OCI-LY7 (cell line): Measurements from ENCODE around the gene BRICD5. TPM values are rescaled to one million over a fixed set of nuclear protein-coding genes. Genes with fewer than 3 reads are reported as not detected.

Experiments
- BruUV-seq: library from RNA; stranded (reverse); fragments of 400-500 nt; replicated peaks from 2 replicates; lab custom pipeline; 2021; lab: Mats Ljungman, UMichigan
- CTCF ChIA-PET: fragments of 300-600 bp; sonication (Branson Sonifier 250); formaldehyde crosslinking; loops from one replicate; lab custom pipeline; 2022; ENCODE audit warnings: antibody characterized with exemption; ENCODE audit not compliant: unreplicated experiment; lab: Charles Lee
- POLR2A ChIA-PET: fragments of 300-600 bp; sonication (Branson Sonifier 250); formaldehyde crosslinking; loops from one replicate; lab custom pipeline; 2022; ENCODE audit warnings: antibody characterized with exemption; lab: Charles Lee
- DNase-seq: peaks from one replicate; pipeline ENCODE4 v3.0.0-alpha.2; 2015; ENCODE audit warnings: low spot score
- H2AFZ ChIP-seq: fragments of 200-600 bp; sonication (generic), shearing (Covaris generic); 2 replicates; pipeline ENCODE4 v1.6.1; 2014; ENCODE audit warnings: mild to moderate bottlenecking, antibody characterized with exemption, low read length, moderate library complexity
- H3K27ac ChIP-seq: fragments of 200-600 bp; sonication (generic); 2 replicates; pipeline ENCODE4 v1.5.1; 2014; ENCODE audit warnings: mixed run types, low read depth, mild to moderate bottlenecking, moderate library complexity, low read length, inconsistent platforms; ENCODE audit not compliant: poor library complexity, severe bottlenecking
- H3K36me3 ChIP-seq: fragments of 200-600 bp; sonication (generic); 2 replicates; pipeline ENCODE4 v1.6.1; 2014; ENCODE audit warnings: mild to moderate bottlenecking, antibody characterized with exemption, low read length, moderate library complexity, mixed read lengths; ENCODE audit not compliant: insufficient read depth
- H3K4me1 ChIP-seq: fragments of 200-600 bp; sonication (generic); 2 replicates; pipeline ENCODE4 v1.5.1; 2014; ENCODE audit warnings: mild to moderate bottlenecking, low read length; ENCODE audit not compliant: insufficient read depth, poor library complexity, severe bottlenecking
- H3K4me2 ChIP-seq: fragments of 200-600 bp; sonication (generic); 2 replicates; pipeline ENCODE4 v1.6.1; 2014; ENCODE audit warnings: mild to moderate bottlenecking, low read length
- H3K4me3 ChIP-seq: fragments of 200-600 bp; sonication (generic); 2 replicates; pipeline ENCODE4 v1.5.1; 2014; ENCODE audit warnings: mild to moderate bottlenecking, low read depth, low read length; ENCODE audit not compliant: poor library complexity, severe bottlenecking
- H3K79me2 ChIP-seq: fragments of 200-600 bp; sonication (generic); 2 replicates; pipeline ENCODE4 v1.6.1; 2016; ENCODE audit warnings: low read depth, mild to moderate bottlenecking, low read length, moderate library complexity, mixed read lengths; ENCODE audit not compliant: insufficient read depth
- H3K9me2 ChIP-seq: fragments of 200-600 bp; sonication (generic); 2 replicates; pipeline ENCODE4 v1.6.1; 2016; ENCODE audit warnings: mild to moderate bottlenecking, low read length, mixed read lengths; ENCODE audit not compliant: insufficient read depth
- H3K9me3 ChIP-seq: fragments of 200-600 bp; sonication (generic); 2 replicates; pipeline ENCODE4 v1.6.1; 2014; ENCODE audit warnings: mild to moderate bottlenecking, mixed run types, low read length, mixed read lengths
- H4K20me1 ChIP-seq: fragments of 200-600 bp; sonication (generic); 2 replicates; pipeline ENCODE4 v1.6.1; 2014; ENCODE audit warnings: mild to moderate bottlenecking, antibody characterized with exemption, low read length, moderate library complexity, mixed read lengths; ENCODE audit not compliant: insufficient read depth
- EZH2phosphoT487 ChIP-seq: fragments of 200-600 bp; sonication (generic); IDR thresholded peaks from 2 replicates; pipeline ENCODE4 v1.6.1; 2018; ENCODE audit warnings: low read depth, borderline replicate concordance, mild to moderate bottlenecking, mixed run types, antibody characterized with exemption, low read length, moderate library complexity, mixed read lengths
- intact Hi-C: fragments of 100-400 bp; cut with micrococcal nuclease; formaldehyde crosslinking; loops from one replicate; pipeline ENCODE4 v1.10.0; 2022; ENCODE audit not compliant: unreplicated experiment
- total RNA-seq, 2 experiments: library from RNA; depleted of rRNA in 1 of 2; stranded (reverse); fragments of >200 nt in 1 of 2; shearing (Covaris generic) in 1 of 2; gene quantifications; 2 replicates each; pipeline ENCODE4 v1.2.3, GENCODE V29; 2014 to 2022
- TF ChIP-seq, protein P1 (sequence below): fragments of 200-600 bp; sonication (generic); conservative IDR thresholded peaks from 2 replicates; pipeline ENCODE4 v1.5.1; 2014; ENCODE audit warnings: mild to moderate bottlenecking, antibody characterized with exemption, low read length, moderate library complexity, mixed read lengths

The BRICD5 gene
- total RNA-seq, 2 experiments from 2014 or later: 30.4 to 31.7 TPM

DNA sequence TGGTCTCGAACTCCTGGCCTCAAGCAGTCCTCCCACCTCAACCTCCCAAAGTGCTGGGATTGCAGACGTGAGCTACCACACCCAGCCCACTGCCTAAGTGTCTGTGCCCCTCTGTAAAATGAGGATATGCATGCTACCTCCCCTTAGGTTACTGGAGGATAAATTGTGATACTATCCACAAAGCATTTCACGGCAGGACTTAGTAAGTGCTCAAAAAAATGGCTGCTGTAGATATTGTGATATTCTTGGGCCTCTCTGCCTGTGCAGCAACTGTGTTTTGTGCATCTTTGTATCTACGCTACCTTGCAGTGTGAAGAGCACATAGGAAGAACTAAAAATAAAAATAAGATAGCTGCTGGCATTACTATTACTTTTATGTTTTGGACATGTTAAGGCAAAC is 12.4 kb downstream of the BRICD5 start:
- no peaks in the 10 kb centered on the region for H3K4me1 ChIP-seq
- BruUV-seq: no TSS peak
- H4K20me1 ChIP-seq: no peaks in the 10 kb centered on the region
- ChIA-PET CTCF (no interaction called here), POLR2A (interaction anchor here (0.6 kb wide), 1 partner anchor 55 kb away, joined by 5 read pairs; no protein-coding TSS in a partner anchor)
- H3K4me3 ChIP-seq: no peak overlapping the region
- no peaks in the 10 kb centered on the region for H3K9me3 ChIP-seq
- no peaks in the 10 kb centered on the region for H3K36me3 ChIP-seq
- no peaks in the 10 kb centered on the region for H3K79me2 ChIP-seq
- H3K27ac ChIP-seq: no peak overlapping the region
- intact Hi-C loops: no loop called here
- H3K4me2 ChIP-seq: no peak overlapping the region
- H2AFZ ChIP-seq: no peak overlapping the region
- TF ChIP-seq EZH2phosphoT487: no peak
- TF ChIP-seq, protein P1, sequence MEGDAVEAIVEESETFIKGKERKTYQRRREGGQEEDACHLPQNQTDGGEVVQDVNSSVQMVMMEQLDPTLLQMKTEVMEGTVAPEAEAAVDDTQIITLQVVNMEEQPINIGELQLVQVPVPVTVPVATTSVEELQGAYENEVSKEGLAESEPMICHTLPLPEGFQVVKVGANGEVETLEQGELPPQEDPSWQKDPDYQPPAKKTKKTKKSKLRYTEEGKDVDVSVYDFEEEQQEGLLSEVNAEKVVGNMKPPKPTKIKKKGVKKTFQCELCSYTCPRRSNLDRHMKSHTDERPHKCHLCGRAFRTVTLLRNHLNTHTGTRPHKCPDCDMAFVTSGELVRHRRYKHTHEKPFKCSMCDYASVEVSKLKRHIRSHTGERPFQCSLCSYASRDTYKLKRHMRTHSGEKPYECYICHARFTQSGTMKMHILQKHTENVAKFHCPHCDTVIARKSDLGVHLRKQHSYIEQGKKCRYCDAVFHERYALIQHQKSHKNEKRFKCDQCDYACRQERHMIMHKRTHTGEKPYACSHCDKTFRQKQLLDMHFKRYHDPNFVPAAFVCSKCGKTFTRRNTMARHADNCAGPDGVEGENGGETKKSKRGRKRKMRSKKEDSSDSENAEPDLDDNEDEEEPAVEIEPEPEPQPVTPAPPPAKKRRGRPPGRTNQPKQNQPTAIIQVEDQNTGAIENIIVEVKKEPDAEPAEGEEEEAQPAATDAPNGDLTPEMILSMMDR: no peak
- DNase-seq: no peak
- no peaks in the 10 kb centered on the region for H3K9me2 ChIP-seq

DNA sequence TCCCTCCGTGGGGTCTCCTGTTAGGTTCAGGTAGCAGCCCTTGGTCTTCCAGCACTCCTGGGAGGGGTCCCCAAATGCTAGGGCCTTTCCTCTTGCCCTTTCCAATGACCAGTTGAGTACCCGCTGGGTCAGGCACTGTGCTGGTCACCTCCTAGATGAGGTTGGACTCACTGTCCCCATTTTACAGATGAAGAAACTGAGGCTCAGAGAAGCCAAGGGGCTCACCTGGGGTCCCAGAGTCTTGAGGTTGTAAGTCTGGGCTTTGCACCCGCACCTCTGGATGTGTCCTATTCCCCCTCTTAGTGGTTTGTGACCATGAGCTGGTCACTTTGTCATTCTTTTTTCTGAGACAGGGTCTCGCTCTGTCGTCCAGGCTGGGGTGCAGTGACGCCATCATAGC is 12.9 kb downstream of the BRICD5 start:
- no TSS peak for BruUV-seq
- Histone ChIP-seq H3K4me1 (no peaks in the 10 kb centered on the region), H2AFZ (no peak overlapping the region), H3K9me2 (no peaks in the 10 kb centered on the region), H3K4me3 (no peak overlapping the region), H3K79me2 (no peaks in the 10 kb centered on the region), H3K36me3 (no peaks in the 10 kb centered on the region), H3K27ac (no peak overlapping the region), H4K20me1 (no peaks in the 10 kb centered on the region), H3K4me2 (no peak overlapping the region), H3K9me3 (no peaks in the 10 kb centered on the region)
- ChIA-PET CTCF (no interaction called here), POLR2A (interaction anchor here (0.7 kb wide), 1 partner anchor 10 kb away, joined by 3 read pairs; no protein-coding TSS in a partner anchor)
- no peak for TF ChIP-seq EZH2phosphoT487
- TF ChIP-seq, protein P1: no peak
- intact Hi-C loops: no loop called here
- no peak for DNase-seq

DNA sequence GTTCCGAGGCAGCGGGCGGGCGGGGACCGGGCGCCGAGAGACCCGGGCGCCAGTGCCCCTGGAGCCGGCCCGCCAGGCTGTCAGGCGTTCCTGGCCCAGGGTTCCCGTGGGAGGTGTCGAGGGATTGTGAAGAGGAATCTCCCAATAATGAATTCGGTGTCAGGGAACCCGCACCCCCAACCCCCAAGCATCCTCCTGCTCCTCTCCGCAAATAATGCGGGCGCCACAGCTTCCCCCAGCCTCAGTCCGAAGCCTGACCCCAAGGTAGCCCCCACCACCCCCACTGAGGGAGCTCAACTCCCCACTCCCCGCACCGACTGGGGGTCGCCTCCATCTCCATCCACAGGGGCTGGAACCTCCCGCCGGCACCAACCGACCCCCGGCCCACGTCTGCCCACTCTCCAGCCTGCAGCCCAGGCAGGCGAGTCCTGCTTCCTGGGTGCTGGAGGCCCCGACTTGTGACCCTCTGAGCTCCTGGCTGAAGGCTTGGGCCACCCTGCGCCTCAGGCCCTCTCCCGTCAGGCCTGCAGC is 13.6 kb downstream of the BRICD5 start:
- H3K9me3 ChIP-seq: no peaks in the 10 kb centered on the region
- no peak overlapping the region for H3K27ac ChIP-seq
- no peaks in the 10 kb centered on the region for H3K9me2 ChIP-seq
- no peak for DNase-seq
- intact Hi-C loops: no loop called here
- no peak overlapping the region for H3K4me2 ChIP-seq
- H4K20me1 ChIP-seq: no peaks in the 10 kb centered on the region
- H3K4me1 ChIP-seq: no peaks in the 10 kb centered on the region
- POLR2A ChIA-PET: interaction anchor here (0.7 kb wide), 1 partner anchor 9 kb away, joined by 3 read pairs; no protein-coding TSS in a partner anchor
- H3K4me3 ChIP-seq: no peak overlapping the region
- TF ChIP-seq EZH2phosphoT487: no peak
- TF ChIP-seq, protein P1: no peak
- no TSS peak for BruUV-seq
- H2AFZ ChIP-seq: no peak overlapping the region
- H3K36me3 ChIP-seq: no peaks in the 10 kb centered on the region
- H3K79me2 ChIP-seq: no peaks in the 10 kb centered on the region
- CTCF ChIA-PET: no interaction called here
